ENCODE data around the gene ZSCAN5B. TPM values are rescaled to one million over a fixed set of nuclear protein-coding genes. Genes with fewer than 3 reads are reported as not detected.

Gene ZSCAN5B
- total and polyA plus RNA-seq, 2 donors (not counting 1 experiment from before 2014, with no cell fraction given), result not detected

DNA sequence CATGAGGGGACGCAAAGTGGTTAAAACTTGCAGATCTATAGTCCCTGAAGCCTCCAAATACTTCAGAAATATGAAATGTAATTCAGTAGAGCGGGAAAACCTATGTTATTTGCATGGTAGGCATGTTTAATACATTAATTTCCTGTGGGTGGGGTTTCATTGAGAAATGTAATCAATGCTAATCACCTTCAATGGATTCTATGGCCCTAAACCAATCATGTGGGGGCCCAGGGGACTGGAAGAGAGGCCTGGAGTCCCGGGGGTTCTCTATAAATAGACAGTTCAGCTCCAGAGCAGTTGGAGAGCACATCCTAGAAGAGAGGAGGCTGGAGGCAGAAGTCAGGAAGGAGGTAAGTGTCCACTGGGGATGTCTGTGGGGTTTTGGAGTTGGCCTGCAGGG, 4.4 kb upstream of the ZSCAN5B start, which contains the start of gene ZSCAN5C:
Gene ZSCAN5C (plus strand): TSS at position 301 of the 400 bp plus-strand sequence. CDS start 3,641 bp downstream, outside the sequence.
- TF ChIP-seq, protein P1, sequence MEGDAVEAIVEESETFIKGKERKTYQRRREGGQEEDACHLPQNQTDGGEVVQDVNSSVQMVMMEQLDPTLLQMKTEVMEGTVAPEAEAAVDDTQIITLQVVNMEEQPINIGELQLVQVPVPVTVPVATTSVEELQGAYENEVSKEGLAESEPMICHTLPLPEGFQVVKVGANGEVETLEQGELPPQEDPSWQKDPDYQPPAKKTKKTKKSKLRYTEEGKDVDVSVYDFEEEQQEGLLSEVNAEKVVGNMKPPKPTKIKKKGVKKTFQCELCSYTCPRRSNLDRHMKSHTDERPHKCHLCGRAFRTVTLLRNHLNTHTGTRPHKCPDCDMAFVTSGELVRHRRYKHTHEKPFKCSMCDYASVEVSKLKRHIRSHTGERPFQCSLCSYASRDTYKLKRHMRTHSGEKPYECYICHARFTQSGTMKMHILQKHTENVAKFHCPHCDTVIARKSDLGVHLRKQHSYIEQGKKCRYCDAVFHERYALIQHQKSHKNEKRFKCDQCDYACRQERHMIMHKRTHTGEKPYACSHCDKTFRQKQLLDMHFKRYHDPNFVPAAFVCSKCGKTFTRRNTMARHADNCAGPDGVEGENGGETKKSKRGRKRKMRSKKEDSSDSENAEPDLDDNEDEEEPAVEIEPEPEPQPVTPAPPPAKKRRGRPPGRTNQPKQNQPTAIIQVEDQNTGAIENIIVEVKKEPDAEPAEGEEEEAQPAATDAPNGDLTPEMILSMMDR (conservative IDR thresholded peaks at IDR 0.05 in 1 of 2, IDR thresholded peaks at IDR 0.05 in 1 of 2; ENCODE audit: low read depth in 1 of 2, low read length in 2 of 2), result no peak
- no peak for TF ChIP-seq EZH2 (IDR thresholded peaks at IDR 0.05; ENCODE audit: low read length, missing control alignments)
- H3K27me3 ChIP-seq (ENCODE audit: control insufficient read depth, insufficient read depth, low read length), result no peaks in the 10 kb centered on the region
- H3K4me2 ChIP-seq (ENCODE audit: extremely low read depth, insufficient read depth, low read length), result no peak within 1 kb of the TSS
- no peaks in the 10 kb centered on the region for H3K36me3 ChIP-seq (ENCODE audit: control insufficient read depth, insufficient read depth, low read length)
- H3K27ac ChIP-seq (ENCODE audit: insufficient read depth, low read length), result no peak within 1 kb of the TSS
- no peak within 1 kb of the TSS for H2AFZ ChIP-seq (ENCODE audit: low read length)
- H3K79me2 ChIP-seq (ENCODE audit: control insufficient read depth, insufficient read depth, low read length), result no peaks in the 10 kb centered on the region
- no peaks in the 10 kb centered on the region for H4K20me1 ChIP-seq (ENCODE audit: control insufficient read depth, extremely low read depth, insufficient read depth, low read length)
- H3K4me1 ChIP-seq (ENCODE audit: control insufficient read depth, extremely low read depth, insufficient read depth, low read length), result no peaks in the 10 kb centered on the region
- DNase-seq (ENCODE audit: low read depth in 2 of 2), result no peak
- H3K9ac ChIP-seq (ENCODE audit: insufficient read depth, low read length), result no peak within 1 kb of the TSS
- H3K4me3 ChIP-seq (replicated peaks in 1 of 4; ENCODE audit: control extremely low read depth in 1 of 4, insufficient read depth in 1 of 4, low read depth in 3 of 4, low read length in 4 of 4), result no peak within 1 kb of the TSS
- no peaks in the 10 kb centered on the region for H3K9me3 ChIP-seq (ENCODE audit: control insufficient read depth, insufficient read depth, low read depth, low read length)

DNA sequence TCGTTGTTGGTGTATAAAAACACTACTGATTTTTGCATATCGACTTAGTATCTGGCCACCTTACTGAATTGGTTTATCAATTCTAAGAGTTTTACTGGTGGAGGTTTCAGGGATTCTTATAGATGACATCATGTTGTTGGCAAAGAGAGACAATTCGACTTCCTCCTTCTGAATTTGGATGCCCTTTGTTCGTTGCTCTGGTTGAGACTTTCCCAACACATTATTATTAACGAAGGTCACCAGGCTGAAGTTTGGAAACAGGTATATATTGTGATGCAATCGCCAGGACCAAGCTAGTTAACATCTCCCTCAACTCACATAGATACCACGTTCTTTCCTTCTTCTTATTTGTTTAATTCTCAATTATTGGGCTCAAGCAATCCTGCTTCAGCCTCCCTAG, 2.1 kb upstream of the ZSCAN5B start:
- TF ChIP-seq, protein P1 (conservative IDR thresholded peaks at IDR 0.05 in 1 of 2, IDR thresholded peaks at IDR 0.05 in 1 of 2; ENCODE audit: low read depth in 1 of 2, low read length in 2 of 2), result no peak
- no peak for TF ChIP-seq EZH2 (IDR thresholded peaks at IDR 0.05; ENCODE audit: low read length, missing control alignments)
- no peak overlapping the region for H3K4me3 ChIP-seq (replicated peaks in 1 of 4; ENCODE audit: control extremely low read depth in 1 of 4, insufficient read depth in 1 of 4, low read depth in 3 of 4, low read length in 4 of 4)
- DNase-seq (ENCODE audit: low read depth in 2 of 2), result no peak

DNA sequence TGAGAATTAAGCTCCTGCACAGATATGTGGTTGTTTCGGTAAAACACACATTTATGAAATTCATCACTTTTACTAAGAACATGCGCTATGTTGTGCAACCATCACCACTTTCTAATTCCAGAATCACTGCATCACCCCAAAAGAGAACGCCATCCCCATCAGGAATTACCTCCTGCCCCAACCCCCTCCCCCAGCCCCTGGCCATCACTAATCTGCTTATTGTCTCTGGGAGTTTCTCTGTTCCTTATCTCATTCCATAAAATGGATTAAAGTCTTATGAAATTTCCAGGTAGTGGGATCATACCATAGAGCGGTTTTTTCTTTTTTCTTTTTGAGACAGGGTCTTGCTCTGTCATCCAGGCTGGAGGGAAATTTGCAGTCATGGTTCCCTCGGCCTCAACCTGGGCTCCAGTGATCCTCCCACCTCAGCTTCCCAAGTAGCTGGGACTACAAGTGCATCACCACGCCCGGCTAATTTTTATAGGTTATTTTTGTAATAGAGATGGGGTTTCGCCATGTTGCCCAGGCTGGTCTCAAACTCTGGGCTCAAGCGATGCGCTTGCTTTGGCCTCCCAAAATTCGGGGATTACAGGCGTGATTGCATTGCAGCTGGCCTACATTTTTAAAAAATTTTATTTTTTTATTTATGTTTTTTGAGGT, 3.5 kb downstream of the ZSCAN5B start:
- no peaks in the 10 kb centered on the region for H3K27me3 ChIP-seq (ENCODE audit: control insufficient read depth, insufficient read depth, low read length)

More for the DNA sequence above, 2.1 kb upstream of the ZSCAN5B start:
- Histone ChIP-seq H3K36me3 (ENCODE audit: control insufficient read depth, insufficient read depth, low read length) (no peaks in the 10 kb centered on the region), H3K4me2 (ENCODE audit: extremely low read depth, insufficient read depth, low read length) (no peak overlapping the region), H3K27me3 (ENCODE audit: control insufficient read depth, insufficient read depth, low read length) (no peaks in the 10 kb centered on the region), H2AFZ (ENCODE audit: low read length) (no peak overlapping the region), H4K20me1 (ENCODE audit: control insufficient read depth, extremely low read depth, insufficient read depth, low read length) (no peaks in the 10 kb centered on the region), H3K79me2 (ENCODE audit: control insufficient read depth, insufficient read depth, low read length) (no peaks in the 10 kb centered on the region), H3K9me3 (ENCODE audit: control insufficient read depth, insufficient read depth, low read depth, low read length) (no peaks in the 10 kb centered on the region), H3K9ac (ENCODE audit: insufficient read depth, low read length) (no peak overlapping the region), H3K4me1 (ENCODE audit: control insufficient read depth, extremely low read depth, insufficient read depth, low read length) (no peaks in the 10 kb centered on the region), H3K27ac (ENCODE audit: insufficient read depth, low read length) (no peak overlapping the region)

More for the DNA sequence above, 3.5 kb downstream of the ZSCAN5B start:
- no peak overlapping the region for H3K4me2 ChIP-seq (ENCODE audit: extremely low read depth, insufficient read depth, low read length)
- H3K27ac ChIP-seq (ENCODE audit: insufficient read depth, low read length), result no peak overlapping the region
- no peaks in the 10 kb centered on the region for H3K36me3 ChIP-seq (ENCODE audit: control insufficient read depth, insufficient read depth, low read length)
- H4K20me1 ChIP-seq (ENCODE audit: control insufficient read depth, extremely low read depth, insufficient read depth, low read length), result no peaks in the 10 kb centered on the region
- DNase-seq (ENCODE audit: low read depth in 2 of 2), result no peak
- H3K79me2 ChIP-seq (ENCODE audit: control insufficient read depth, insufficient read depth, low read length), result no peaks in the 10 kb centered on the region
- TF ChIP-seq, protein P1 (conservative IDR thresholded peaks at IDR 0.05 in 1 of 2, IDR thresholded peaks at IDR 0.05 in 1 of 2; ENCODE audit: low read depth in 1 of 2, low read length in 2 of 2), result no peak
- TF ChIP-seq EZH2 (IDR thresholded peaks at IDR 0.05; ENCODE audit: low read length, missing control alignments), result no peak
- H2AFZ ChIP-seq (ENCODE audit: low read length), result no peak overlapping the region
- no peak overlapping the region for H3K9ac ChIP-seq (ENCODE audit: insufficient read depth, low read length)
- H3K9me3 ChIP-seq (ENCODE audit: control insufficient read depth, insufficient read depth, low read depth, low read length), result no peaks in the 10 kb centered on the region
- H3K4me3 ChIP-seq (replicated peaks in 1 of 4; ENCODE audit: control extremely low read depth in 1 of 4, insufficient read depth in 1 of 4, low read depth in 3 of 4, low read length in 4 of 4), result no peak overlapping the region
- H3K4me1 ChIP-seq (ENCODE audit: control insufficient read depth, extremely low read depth, insufficient read depth, low read length), result no peaks in the 10 kb centered on the region
